Measurements from ENCODE around the gene GJC2. TPM values are rescaled to one million over a fixed set of nuclear protein-coding genes. Genes with fewer than 3 reads are reported as not detected.
"Not testable (repeated sequence)": the region's sequence is repeated elsewhere in the genome, so short reads cannot be mapped to it uniquely, and the experiment has no call there.

The GJC2 gene
- total RNA-seq, 1 donor from 2014 or later, result 1.9 TPM

DNA sequence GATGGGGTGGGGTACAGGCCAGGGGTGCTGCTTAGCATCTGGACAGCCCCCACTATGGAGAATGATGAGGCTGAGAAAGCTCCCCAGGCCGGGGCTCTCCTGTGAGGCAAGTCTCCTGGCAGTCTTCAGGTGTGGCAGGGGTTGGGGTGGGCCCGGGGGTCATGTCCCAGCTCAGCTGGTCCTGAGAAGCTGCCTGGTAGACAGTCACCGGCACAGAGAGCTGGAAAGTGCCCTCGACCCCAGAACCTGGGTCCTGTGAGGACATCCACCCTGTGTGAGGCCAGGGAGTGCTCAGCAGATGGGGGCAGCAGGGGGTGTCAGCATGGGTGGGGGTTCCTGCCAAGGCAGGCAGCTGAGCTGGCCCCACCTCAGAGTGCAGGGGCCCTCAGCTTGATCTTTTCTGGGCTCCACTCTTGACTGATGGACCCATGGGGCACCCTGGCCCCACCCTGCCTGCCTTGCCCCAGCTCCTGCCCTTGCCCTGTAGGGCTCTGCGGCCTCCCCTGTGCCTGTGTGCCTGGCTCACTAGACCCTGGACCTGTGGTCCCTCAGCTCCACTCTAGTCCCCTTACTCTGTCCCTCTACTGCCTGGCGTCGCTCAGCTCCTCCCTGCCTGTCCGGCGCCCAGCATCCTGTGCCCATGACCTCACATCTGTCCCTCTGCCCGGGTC lies 21.6 kb downstream of the GJC2 start:
- DNase-seq (ENCODE audit: low spot score), result no peak

DNA sequence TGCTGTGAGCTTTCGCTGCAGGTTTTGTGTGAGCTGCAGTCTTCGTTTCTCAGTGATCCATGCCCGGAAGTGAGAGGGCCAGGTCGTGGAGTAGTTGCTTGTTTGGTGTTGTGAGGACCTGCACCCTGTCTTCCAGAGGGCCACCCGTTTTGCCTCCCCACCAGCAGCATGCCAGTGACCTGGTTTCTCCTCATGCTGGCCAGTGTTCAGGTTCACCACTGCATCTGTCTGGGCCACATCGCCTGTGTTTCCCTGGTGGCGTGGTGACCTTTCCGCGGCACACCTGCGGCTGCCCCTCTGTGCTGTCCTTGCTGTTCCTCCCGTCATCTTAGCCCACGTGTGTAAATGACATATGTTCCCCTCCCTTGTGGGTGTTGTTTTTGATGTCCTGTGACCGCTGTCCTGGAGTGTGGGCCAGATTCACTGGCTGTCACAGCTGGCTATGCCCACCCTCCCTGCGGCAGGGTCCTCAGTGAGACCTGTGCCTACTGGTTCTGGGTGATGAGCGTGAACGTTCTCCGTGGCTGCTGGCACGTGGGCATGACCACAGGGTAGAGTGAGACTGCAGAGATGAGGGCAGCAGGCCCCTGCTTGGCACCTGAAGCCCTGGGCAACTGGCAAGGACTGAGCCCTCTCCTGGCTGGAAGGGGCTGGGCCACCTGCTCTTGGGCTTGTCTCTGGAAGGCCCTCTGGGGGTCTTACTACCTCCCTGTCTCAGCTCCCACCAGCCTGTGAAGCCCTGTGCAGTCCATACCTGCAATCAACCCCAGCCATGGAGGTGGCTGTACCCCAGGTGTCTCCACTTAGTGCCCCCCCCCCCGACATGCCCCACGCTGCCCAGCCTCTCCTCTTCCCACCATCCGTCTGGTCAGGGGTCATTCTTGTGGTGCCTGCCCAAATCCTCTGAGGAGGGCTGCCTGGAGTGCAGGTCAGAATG lies 23.1 kb downstream of the GJC2 start:
- no peak for DNase-seq (ENCODE audit: low spot score)

DNA sequence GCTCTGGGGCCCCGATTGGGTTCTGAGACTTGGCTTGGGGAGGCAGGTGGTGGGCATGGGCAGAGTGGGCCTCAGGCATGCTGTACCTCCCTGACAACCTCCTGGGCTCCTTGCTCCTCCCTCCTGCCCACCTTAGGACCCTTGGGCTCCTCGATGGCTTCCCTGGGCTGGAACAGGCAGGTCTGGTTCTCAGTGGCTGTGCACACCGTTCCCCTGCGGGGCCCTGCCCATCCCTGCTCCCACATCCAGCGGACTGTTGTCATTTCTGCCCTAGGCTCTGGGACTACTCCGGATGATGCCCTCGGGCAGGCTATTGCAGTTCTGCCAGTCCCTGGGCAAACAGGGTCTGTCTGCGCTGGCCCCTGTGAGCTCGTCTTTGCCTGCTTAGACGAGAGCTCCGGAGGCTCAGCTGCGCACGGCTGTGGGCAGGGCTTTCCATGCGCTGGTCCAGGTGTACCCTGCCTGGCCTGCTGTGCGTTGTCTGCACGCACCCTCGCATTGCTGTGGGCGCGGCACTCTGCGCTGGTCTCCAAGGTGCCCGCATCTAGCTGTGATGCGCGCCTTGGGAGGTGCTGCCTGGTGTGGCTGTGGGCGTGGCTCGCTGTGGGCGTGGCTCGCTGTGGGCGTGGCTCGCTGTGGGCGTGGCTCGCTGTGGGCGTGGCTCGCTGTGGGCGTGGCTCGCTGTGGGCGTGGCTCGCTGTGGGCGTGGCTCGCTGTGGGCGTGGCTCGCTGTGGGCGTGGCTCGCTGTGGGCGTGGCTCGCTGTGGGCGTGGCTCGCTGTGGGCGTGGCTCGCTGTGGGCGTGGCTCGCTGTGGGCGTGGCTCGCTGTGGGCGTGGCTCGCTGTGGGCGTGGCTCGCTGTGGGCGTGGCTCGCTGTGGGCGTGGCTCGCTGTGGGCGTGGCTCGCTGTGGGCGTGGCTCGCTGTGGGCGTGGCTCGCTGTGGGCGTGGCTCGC lies 24.1 kb downstream of the GJC2 start:
- not testable (repeated sequence) for DNase-seq (ENCODE audit: low spot score)

DNA sequence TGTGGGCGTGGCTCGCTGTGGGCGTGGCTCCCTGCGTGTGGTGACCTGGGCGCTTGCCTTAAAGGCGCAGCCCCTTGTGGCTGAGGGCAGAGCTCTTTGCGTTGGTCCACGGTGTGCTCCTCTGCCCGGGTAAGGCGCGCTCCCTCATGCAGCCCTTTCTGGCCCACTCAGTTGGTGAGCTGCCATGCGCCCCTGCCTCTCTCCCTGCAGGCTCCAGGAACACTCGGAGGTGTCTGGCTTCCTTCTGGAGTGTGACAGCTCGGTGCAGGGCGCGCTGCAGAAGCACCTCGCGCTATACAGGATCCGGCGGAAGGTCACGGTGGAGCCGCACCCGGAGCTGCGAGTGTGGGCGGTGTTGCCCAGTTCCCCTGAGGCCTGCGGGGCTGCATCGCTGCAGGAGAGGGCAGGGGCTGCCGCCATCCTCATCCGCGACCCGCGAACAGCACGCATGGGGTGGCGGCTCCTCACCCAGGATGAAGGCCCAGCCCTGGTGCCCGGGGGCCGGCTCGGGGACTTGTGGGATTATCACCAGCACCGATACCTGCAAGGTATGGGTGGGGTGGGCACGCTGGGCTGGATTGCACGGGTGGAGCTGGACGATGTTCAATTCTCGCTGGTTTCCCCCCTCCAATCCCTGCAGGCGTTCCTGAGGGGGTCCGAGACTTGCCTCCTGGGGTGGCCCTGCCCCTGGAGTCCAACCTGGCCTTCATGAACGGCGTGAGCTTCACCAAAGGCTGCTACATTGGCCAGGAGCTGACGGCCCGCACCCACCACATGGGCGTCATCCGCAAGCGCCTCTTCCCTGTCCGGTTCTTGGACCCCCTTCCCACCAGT lies 25.0 kb downstream of the GJC2 start:
- DNase-seq (ENCODE audit: low spot score), result no peak

DNA sequence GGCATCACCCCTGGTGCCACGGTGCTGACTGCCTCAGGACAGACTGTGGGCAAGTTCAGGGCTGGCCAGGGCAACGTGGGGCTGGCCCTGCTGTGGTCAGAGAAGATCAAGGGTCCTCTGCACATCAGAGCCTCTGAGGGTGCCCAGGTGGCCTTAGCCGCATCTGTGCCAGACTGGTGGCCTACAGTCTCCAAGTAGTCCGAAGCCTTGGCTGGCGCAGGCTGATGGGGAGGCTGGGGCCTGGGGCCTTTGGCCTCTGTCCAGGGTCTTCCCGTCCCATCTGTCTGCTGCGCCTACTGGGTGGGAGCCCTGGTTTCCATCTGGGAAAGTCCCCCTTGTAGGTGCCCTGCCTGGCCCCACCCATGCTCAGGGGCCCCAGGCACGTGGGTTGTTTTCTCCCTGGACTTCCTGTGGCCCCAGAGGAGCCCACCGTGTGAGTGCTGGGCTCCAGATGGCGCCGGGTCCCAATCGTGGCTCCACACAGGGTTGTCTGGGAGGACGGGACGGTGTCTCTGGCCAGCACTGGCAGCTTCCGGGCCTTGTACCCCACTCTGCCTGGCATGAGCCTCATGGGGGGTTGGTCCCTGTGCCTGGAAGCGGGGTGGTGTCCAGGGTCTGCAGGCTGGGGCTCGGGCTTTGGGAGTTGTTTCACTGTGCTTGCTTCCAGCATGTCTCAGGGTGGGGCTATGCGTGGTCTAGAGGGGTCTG lies 25.7 kb downstream of the GJC2 start:
- DNase-seq (ENCODE audit: low spot score), result no peak

DNA sequence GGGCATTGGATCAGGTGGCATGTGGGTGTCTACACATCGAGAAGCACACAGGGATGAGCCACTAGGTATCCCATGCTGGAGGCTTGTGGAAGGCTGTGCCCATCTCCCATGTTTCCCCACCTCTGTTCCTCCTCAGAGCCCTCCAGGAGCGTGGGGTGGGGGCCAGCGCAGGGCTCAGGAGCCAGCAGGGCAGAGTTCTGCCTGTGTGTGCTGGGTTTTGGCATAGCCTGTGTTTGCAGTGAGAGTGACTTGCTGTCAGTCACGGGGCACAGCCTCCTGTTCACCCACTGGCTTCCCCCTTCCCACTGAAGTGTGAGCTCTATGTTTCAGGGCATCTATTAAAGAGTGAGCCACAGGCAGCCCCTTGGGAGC lies 26.3 kb downstream of the GJC2 start:
- DNase-seq (ENCODE audit: low spot score), result no peak

DNA sequence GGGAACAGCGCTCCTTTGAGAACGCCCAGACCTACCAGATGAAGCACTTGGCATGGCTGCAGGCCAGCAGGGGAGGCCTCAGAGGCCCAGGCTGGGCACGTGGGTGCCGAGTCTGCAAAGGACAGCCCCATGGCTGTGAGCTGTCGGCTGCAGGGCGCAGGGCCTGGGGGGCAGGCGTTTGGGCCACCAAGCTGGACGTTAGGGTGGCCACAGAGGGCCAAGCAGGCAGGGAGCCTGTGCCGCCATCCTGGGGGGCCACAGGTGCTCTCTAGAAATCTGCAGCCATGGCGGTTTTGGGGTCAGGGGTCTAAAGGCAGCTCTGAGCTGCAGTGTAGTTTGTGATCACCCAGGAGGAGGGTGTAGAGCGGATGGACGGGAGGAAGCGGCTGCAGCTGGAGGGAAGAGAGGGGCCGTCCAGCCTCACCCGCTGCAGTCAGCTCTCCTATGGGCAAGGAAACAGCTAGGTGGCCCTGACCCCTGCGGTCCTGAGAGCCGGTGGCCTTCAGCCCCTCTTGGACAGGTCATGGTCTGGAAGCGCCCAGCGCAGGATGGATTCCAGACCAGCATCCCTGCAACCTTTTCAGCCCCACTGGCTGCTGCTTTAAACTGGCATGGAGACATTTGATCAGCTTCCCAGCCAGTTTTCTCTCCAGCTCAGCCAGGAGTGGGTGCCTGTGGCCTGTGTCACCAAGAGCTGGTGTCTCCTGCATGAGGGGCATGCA lies 26.9 kb downstream of the GJC2 start:
- DNase-seq (ENCODE audit: low spot score), result no peak

DNA sequence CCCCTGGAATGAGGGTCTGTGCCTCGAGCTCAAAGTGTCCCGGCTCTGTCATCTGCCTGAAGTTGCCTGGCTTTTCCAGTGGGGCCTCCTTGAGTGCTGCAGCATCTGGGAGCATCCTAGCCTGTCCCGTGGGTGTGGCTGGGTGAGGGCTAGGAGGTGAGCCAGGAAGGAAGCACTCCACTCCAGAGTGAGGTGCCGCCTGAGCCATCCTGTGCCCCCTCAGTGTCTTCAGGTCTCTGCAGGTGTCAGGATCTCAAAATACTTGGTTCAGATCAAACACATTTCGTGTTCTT lies 27.4 kb downstream of the GJC2 start:
- no peak for DNase-seq (ENCODE audit: low spot score)

DNA sequence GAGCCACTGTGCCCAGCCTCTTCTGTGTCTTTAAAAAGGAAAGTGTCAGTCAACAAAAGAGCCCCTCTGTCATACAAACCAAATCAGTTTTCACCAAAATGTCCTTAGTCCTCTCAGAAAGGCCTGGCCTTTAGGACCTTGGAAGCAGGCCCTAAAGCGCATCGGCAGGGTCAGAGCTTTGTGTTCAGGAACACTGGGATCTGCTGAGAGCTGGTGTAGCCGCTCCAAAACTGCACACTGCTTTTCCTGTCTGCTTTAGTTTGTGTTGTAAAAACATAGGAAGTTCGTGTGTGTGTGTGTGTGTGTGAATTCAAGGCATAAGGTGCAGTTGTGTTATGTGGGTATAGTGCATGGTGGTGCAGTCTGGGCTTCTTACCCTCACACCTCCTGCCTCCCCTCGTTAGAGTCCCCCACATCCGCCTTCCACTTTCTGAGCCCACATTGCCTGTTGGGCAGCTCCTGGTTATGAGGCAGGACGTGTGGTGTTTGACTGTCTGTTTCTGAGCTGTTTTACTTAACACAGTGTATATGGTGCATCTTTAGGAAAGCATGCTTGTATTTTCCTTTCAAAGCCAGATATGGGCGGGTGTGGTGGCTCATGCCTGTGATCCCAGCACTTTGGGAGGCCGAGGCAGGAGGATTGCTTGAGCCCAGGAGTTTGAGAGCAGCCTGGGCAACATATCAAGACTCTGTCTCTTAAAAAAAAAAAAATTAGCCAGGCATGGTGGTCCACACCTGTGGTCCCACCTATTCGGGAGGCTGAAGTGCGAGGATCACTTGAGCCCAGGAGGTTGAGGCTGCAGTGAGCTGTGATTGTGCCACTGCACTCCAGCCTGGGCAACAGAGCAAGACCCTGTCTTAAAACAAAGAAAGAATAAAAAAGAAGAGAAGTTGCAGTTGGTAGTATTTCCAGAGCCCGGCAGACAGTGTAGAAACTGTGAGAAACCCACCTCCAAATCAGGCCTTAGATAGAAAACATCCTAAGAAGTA lies 28.3 kb downstream of the GJC2 start:
- DNase-seq (ENCODE audit: low spot score), result no peak

DNA sequence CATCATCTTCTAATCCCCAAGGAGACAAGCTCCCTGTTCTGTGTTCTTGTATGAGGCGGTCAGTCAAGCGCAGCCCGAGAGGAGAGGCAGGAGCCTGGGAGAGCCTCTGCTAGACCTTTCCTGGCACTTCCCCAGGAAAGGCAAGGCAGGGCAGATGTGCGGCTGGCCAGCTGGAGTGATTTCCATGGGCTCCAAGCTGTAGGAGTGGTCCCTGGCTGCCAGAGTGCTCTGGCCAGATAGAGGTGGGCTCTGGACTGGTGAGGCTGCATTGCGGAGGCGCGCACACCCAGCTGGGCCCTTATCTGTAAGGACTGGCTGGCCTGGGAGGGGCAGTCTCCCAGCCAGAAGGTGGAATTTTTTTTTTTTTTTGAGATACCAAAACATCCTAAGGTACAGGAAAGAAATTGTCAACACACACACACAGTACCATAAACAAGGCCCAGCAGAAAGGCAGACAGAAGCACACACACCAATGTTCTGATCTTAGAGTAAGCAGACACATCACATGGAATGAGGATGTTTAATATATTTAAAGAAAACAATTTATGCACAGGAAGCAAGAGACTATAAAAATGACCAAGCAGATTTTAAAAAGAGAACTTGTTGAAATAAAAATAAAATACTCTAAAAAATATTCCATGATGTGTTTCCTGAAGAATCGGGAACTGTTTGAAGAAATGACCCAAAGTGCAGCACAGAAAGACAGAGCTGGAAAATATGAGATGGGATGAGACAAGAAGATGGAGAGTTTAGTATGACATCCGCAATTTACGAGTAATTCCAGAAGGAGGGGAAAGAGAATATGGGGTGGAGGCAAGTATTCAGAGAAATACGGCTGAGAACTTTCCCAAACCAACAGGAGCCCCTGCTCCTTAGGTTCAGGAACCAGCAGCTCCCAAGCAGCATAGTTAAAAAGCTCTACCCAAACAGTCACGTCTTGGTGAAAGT lies 29.3 kb downstream of the GJC2 start:
- no peak for DNase-seq (ENCODE audit: low spot score)

DNA sequence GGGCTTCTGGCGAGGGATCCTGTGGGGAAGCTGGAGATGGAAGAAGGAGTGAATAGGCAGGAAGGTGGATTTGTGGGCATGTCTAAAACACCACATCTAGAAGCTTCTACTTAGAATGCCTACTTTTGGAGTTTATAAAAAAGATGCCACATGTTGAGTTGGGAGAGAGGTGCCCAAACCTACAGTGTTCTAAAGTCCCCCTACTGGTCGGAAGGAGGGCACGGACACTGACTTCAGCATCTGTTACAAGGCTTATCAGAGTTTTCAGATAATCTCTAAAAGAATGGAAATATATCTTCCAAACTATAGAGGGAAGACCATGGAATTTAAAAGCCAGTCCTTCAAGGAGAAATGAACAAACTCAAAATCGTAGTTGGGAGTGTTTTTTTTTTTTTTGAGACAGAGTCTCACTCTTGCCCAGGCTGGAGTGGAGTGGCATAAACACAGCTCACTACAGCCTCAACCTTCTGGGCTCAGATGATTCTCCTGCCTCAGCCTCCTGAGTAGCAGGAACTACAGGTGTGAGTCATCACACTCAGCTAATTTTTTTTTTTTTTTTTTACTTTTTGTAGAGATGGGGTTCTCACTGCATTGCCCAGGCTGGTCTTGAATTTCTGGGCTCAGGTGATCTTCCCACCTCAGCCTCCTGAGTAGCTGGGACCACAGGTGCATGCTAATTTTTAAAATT lies 30.7 kb downstream of the GJC2 start:
- no peak for DNase-seq (ENCODE audit: low spot score)

DNA sequence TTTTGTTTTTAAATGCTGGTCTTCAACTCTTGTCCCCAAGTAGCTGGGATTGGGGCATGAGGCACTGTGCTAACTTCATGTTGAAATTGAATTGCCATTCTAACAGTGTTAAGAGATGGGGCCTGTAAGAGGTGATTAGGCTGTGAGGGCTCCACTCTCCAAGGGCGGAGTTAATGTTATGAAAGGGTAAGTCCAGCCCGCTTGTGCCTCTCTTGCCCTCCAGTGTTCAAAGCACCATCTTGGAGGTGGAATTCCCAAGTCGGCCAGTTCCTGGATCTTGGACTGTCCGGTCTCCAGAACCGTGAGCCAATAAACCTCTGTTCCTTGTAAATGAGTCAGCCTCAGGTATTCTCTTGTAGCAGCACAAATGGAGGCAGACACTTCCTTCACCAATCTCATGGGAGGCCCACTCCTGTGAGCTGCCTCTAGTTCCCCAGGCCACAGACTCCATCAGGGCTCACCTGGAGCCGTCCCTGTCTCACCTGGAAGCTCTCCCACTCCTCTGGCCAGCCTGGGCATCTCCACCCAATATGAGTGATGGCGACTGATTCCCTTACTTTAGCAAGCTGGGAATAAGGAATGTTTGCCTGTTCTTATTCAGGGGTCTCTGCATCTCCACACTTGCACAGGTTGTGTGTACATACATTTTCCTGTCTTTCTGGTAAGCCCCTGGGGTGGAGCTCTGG lies 31.4 kb downstream of the GJC2 start:
- DNase-seq (ENCODE audit: low spot score), result no peak

DNA sequence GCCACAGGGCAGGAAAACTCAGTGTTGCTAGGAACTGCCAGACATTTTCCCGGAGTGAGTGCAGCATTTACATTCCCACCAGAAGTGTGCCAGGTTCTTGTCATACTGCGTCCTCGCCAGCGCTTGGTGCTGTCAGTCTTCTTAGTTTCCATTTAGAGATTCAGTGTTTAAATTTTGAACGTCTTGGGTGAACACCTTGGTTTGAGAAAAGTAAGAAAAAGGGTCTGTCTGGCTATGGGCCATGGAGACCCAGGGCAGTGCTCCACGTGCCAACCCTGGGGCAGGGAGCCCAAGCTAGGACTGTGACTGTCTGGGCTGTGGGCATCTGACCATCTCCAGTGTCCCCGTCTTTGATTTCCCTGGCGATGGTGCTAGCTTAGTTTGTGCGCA lies 31.9 kb downstream of the GJC2 start:
- no peak for DNase-seq (ENCODE audit: low spot score)

DNA sequence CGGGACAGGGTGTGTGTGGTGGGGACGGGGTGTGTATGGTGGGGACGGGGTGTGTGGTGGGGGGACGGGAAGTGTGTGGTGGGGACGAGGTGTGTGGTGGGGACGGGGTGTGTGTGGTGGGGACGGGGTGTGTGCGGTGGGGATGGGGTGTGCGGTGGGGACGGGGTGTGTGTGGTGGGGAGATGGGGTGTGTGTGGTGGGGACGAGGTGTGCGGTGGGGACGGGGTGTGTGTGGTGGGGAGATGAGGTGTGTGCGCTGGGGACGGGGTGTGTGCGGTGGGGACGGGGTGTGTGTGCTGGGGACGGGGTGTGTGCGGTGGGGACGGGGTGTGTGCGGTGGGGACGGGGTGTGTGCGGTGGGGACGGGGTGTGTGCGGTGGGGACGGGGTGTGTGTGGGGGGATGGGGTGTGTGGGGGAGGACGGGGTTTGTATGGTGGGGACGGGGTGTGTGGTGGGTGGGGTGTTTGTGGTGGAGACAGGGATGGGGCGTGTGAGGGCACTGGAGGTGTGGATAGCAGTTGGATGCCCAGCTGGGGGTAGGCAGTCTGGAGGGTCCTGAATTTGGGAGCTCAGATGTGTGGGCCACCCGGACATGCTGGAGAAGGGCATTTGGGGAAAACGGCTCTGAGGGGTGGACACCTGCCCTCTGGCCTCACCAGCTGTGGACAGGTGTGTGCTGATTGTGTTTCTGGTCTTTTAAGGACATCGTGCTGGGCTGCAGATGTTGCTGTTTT lies 32.7 kb downstream of the GJC2 start:
- DNase-seq (ENCODE audit: low spot score), result no peak

DNA sequence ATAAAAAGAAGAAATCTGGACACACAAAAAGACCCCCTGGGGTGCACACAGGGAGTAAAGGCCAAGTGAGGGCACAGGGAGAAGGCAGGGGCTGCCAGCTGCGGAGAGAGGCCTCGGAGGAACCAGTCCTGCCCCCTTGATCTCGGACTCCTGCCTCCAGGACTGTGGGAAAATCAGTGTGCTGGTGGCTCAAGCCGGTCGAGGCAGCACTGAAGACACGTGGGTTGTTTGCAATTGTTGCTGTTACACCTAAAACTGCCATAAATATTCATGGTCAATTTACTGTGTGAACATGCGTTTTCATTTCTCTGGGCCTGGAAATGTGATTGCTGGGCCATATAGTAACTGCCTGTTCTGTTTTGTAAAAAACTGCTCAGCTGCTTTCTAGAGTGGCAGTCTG lies 34.4 kb downstream of the GJC2 start:
- no peak for DNase-seq (ENCODE audit: low spot score)

DNA sequence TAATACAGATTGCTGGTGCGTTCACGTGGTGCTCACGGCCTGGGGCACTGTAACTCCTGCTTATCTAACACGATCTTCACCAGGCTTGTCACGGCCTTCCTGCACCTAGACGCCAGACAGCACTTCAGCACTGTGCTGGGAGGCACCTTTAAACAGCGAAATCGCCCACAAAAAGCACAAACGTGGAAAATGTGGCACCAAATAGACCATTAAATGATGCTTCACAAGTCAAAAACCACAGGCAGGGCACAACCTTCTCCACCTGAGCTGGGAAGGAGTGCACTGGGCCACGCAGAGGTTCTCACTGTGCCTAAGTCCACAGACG lies 35.9 kb downstream of the GJC2 start:
- DNase-seq (ENCODE audit: low spot score), result no peak

Measured in umbilical cord (tissue), 2 donors.